GM18498 (cell line): ENCODE data around the gene NOTCH2.
"Not testable (repeated sequence)": the region's sequence is repeated elsewhere in the genome, so short reads cannot be mapped to it uniquely, and the experiment has no call there.

Source experiments
- ATAC-seq: cut with Tn5 transposase; IDR thresholded peaks from one replicate; pipeline ENCODE4 v1.9.1; 2021; ENCODE audit warnings: mild to moderate bottlenecking, moderate library complexity; ENCODE audit not compliant: unreplicated experiment

NOTCH2 gene

GRCh38 chr1:120069067-120069919 is at the start of gene NOTCH2:
NOTCH2 (minus strand) TSS chr1:120069662; CDS start chr1:120069406, 256 bp downstream.
- peak; percentile 62 for ATAC-seq

- peak; percentile 62 for ATAC-seq
Observed at GRCh38 chr1:120117371-120118177, 48.1 kb upstream of the NOTCH2 start.

GRCh38 chr1:120116094-120116493 is 46.6 kb upstream of the NOTCH2 start:
- ATAC-seq = not testable (repeated sequence)

GRCh38 chr1:120113134-120113533 is 43.7 kb upstream of the NOTCH2 start:
- ATAC-seq = not testable (repeated sequence)

DNA sequence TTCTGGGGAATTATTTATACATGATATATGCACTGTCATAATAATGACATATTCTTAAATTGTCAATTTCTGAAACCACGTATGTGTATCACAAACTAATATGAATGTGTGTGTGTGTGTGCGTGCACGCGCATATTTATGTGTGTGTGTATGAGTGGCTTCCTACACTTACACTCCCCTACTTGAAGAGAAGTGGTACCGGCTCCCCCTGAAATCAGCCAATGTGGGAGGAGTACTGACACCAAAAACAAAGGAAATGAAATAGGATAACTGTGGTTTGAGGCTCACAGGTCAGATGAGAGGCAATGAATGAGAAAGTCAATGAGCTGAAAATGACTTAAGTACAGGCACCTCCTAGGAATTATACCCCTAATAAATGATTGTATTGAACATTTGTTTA is 42.8 kb upstream of the NOTCH2 start:
- ATAC-seq = not testable (repeated sequence)

DNA sequence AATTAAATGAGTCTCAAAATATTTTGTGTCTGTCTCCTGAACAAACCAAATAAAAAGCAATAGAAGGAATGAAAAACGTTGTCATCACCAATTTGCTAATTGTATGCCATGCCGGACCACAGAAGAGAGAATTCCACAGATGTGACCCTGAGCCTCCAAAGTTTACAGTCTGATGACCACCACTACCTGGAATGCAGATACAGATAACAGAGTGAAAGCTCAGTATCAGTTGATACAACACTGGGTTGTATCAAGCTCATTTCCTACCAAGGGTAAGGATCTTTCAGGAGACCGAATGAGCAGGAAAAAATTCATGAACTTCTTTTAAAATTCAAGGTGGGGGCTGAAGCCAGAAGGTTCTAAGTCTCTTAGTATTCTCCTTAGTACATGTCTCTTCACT is 42.3 kb upstream of the NOTCH2 start:
- ATAC-seq = not testable (repeated sequence)

- not testable (repeated sequence) for ATAC-seq
Observed at GRCh38 chr1:120111008-120111407, 41.5 kb upstream of the NOTCH2 start.

DNA sequence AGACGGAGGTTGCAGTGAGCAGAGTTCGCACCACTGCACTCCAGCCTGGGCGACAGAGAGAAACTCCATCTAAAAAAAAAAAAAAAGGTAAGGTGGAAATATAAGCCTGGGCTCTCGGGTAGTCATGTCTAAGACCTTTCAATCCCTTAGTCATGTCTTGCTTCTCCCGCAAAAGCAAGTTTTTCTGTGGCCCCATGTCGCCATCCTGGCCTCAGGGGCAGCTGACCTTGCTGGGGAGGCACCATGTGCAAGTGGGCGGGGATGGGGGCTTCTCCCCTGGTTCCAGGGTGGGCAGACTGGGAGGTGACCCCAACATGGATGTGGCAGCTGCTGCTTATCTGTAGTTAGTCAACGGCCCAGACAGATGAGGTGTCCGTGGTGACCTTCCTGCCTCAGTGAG is 40.2 kb upstream of the NOTCH2 start:
- not testable (repeated sequence) for ATAC-seq

DNA sequence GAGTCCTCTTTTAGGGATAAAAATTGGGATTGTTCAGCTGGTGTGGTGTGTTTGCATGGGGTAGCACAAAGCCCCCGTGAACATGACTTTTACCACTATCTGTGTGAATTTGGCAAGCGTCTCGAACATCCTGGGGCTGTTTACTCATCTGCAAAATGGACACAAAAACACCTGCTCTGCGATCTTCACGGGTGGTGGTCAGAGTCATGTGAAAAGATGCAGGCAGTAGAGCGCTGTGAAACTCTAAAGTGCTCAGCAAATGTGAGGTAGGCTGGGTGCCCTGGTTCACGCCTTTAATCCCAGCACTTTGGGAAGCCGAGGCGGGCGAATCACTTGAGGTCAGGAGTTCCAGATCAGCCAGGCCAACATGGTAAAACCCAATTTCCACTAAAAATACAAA is 39.7 kb upstream of the NOTCH2 start:
- not testable (repeated sequence) for ATAC-seq

DNA sequence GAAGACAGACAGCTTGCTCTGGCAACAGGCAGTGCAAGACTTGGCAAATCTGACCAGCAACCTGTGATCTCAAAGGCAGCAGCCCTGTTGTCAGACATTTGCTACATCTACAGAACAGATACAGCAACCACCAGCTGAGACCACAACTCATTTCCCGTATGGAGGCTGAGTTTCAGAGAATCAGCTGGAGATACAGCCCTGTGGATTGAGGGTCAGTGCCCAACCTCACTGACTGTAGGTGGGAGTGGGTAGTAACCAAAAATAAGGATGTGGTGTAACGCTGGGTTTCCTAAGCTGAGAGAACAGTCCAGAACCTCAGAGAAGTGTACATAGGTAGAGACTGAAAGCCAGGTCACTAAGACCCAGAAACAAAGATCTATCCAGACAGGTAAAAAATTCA is 35.8 kb upstream of the NOTCH2 start:
- not testable (repeated sequence) for ATAC-seq

- not testable (repeated sequence) for ATAC-seq
Observed at GRCh38 chr1:120103768-120104167, 34.3 kb upstream of the NOTCH2 start.

- not testable (repeated sequence) for ATAC-seq
Observed at GRCh38 chr1:120101593-120101992, 32.1 kb upstream of the NOTCH2 start.

DNA sequence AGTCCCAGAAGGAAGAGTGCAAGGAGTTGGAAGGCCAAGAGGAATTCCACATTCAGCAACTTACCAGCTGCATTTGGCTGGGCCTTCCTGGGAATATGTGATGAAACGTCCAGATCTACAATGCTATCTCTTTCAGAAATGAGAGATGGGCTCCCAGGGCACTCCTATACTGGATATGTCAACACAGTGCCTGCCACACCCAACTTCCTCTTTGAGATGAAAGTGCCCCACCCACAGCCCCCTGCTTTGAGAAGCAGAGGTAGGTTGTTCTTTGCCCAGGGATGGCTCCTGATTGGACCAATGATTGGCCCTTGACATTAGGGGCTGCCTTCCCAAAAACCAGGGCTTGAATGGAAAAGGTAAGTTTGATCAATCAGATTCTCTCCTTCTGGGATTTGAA is 31.1 kb upstream of the NOTCH2 start:
- not testable (repeated sequence) for ATAC-seq

GRCh38 chr1:120098986-120099759 is 29.7 kb upstream of the NOTCH2 start:
- not testable (repeated sequence) for ATAC-seq

DNA sequence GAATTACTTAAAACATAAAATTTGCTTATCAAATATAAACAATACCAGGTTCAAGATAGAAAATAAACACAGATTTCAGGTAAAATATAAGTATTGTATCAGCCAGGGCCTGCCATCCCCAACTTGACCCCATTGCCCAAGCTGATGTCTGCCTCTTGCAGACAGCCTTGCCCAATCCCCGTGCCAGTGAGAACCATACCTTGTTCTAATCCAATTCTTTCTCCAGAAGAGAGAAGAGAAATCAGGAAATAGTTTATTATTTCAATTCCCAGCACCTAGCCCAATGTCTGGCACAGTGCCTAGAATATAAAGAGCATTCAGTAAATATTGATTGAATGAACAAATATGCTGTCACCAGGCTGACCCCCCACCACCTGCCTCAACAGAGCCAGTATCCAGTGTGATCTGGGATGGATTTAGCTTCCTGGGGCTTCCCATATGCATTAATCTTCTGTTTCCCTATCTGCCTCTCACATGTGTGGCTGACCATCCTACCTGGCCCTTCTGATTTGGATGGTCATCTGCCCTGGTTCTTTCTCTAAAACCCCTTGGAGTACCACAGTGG is 27.6 kb upstream of the NOTCH2 start:
- not testable (repeated sequence) for ATAC-seq

DNA sequence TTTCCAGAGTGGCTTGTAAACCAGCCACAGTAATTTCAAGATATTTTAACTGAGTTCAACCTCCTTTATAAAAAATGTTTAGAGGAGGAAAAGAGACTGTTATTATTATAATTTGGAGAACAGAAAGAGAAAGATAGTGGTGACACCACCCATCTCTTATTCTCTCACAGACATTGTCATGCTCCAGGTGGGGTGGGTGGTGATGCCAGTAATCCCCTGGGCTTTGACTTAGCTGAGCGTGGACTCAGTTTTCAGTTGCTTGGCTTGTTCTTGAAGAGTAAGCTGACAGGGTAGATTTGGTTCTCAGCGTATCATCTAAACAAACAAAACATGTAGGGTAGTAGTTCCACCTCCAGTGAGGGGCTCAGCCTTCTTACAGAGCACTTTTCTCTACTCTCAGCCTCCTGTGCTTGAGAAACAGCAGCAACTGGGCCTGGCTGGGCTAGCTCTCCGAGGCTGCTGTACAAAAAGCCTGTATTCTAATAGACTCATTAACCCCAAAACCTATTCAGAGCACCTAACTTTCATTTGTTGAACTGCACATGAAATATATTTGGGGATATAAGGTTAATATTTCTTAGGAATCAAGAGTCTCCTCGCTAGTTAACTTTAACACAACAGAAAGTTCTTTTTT is 24.2 kb upstream of the NOTCH2 start:
- not testable (repeated sequence) for ATAC-seq

GRCh38 chr1:120092232-120093218 is 23.1 kb upstream of the NOTCH2 start:
- not testable (repeated sequence) for ATAC-seq

DNA sequence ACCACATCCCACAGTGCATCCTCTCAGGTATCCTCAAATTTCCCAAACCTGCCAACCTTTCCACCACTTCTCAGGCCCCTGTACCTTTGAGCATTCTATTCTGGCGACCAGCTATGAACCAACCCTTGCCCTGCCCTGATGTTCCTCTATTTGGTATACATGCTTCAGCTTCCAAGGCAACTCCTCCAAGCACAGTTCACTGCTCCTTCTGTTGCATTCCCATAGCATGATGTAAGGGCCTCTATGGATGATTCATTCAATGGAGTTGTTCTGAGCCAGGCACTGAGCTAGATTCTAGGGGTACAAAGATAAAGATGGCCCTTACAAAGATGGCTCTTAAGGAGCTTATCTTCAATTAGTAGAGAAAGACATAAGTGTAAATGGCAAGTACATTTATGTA is 21.4 kb upstream of the NOTCH2 start:
- not testable (repeated sequence) for ATAC-seq

DNA sequence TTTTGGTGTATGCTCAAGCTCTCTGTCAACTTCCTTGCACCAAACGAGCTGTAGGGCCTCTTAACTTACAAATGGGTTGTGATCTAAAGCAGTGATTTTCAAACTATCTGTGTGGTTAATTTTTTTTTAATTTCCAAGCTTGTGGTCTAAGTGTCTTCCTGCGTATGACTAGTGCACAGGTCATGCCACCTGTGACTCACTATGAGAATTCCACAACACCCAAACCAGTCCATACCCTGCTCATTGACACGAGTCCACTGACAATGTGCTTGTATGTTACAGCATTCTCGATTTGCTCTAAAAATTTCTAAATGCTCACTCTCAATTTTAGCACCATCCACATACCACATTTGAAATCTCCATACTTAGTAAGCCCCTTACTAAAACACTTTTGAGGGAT is 18.5 kb upstream of the NOTCH2 start:
- not testable (repeated sequence) for ATAC-seq
